H1 (cell line): ENCODE measurements around the gene EEF1G. TPM values are rescaled to one million over a fixed set of nuclear protein-coding genes. Genes with fewer than 3 reads are reported as not detected.
A peak's percentile ranks its signal among the peaks of the same experiment; 100 is the strongest.

Experiments used
- CTCF ChIA-PET: fragments of 300-600 bp; sonication (Branson Sonifier 250); formaldehyde crosslinking; loops from one replicate; lab custom pipeline; 2021; ENCODE audit not compliant: partially characterized antibody; lab: Charles Lee
- POLR2A ChIA-PET: fragments of 300-600 bp; sonication (Branson Sonifier 250); formaldehyde crosslinking; loops from one replicate; lab custom pipeline; 2021; ENCODE audit warnings: inconsistent platforms; ENCODE audit not compliant: partially characterized antibody; lab: Charles Lee
- DNase-seq, 2 experiments: peaks; one replicate each; pipeline versions ENCODE4 v3.0.0 to v3.0.0-alpha.2; 2010 to 2022; ENCODE audit warnings: low spot score in 2 of 2, low read depth in 1 of 2, mixed read lengths in 1 of 2
- FAIRE-seq: peaks from 2 replicates; lab custom pipeline; 2011; peaks lifted over from hg19 to GRCh38; lab: Jason Lieb, UNC
- H2AFZ ChIP-seq: 2 replicates; pipeline ENCODE4 v1.8.1; 2012; ENCODE audit warnings: low read length, inconsistent platforms
- H2AK5ac ChIP-seq: 2 replicates; pipeline ENCODE4 v1.6.1; 2013; ENCODE audit warnings: low read depth, low read length
- H2BK120ac ChIP-seq: replicated peaks from 2 replicates; pipeline ENCODE3; 2013; ENCODE audit warnings: low read depth, low read length, inconsistent platforms
- H2BK12ac ChIP-seq: 2 replicates; pipeline ENCODE4 v1.6.1; 2013; ENCODE audit warnings: low read depth, low read length
- H2BK15ac ChIP-seq: 2 replicates; pipeline ENCODE4 v1.6.1; 2013; ENCODE audit warnings: low read length
- H2BK20ac ChIP-seq: 2 replicates; pipeline ENCODE4 v1.6.1; 2013; ENCODE audit warnings: low read length
- H2BK5ac ChIP-seq: 2 replicates; pipeline ENCODE4 v1.6.1; 2013; ENCODE audit warnings: low read depth, low read length
- H3K14ac ChIP-seq: 2 replicates; pipeline ENCODE4 v1.6.1; 2013; ENCODE audit warnings: inconsistent platforms; ENCODE audit not compliant: insufficient read length
- H3K18ac ChIP-seq: 2 replicates; pipeline ENCODE4 v1.6.1; 2013; ENCODE audit warnings: low read length; ENCODE audit errors: extremely low read depth
- H3K23ac ChIP-seq: 2 replicates; pipeline ENCODE4 v1.6.1; 2013; ENCODE audit warnings: inconsistent platforms; ENCODE audit not compliant: insufficient read length
- H3K23me2 ChIP-seq: 2 replicates; pipeline ENCODE4 v1.6.1; 2013; ENCODE audit warnings: low read depth, low read length
- H3K27ac ChIP-seq: 2 replicates; pipeline ENCODE4 v1.6.1; 2011; ENCODE audit warnings: low read depth, low read length, inconsistent platforms
- H3K27me3 ChIP-seq, 4 experiments: replicated peaks in 1 of 4; 1 replicate in 1 of 4; 2 replicates in 3 of 4; pipeline versions ENCODE4 v1.6.1 to v1.8.1; 2011 to 2013; ENCODE audit warnings: low read length in 3 of 4, mild to moderate bottlenecking in 3 of 4, inconsistent platforms in 2 of 4, mixed read lengths in 2 of 4, moderate library complexity in 1 of 4; ENCODE audit not compliant: control insufficient read depth in 3 of 4, insufficient read depth in 3 of 4; ENCODE audit errors: extremely low read depth in 1 of 4
- H3K36me3 ChIP-seq, 4 experiments: 2 replicates each; pipeline versions ENCODE4 v1.6.1 to v1.8.1; 2011 to 2013; ENCODE audit warnings: mild to moderate bottlenecking in 4 of 4, low read length in 3 of 4, moderate library complexity in 2 of 4, control low read depth in 1 of 4, inconsistent platforms in 1 of 4; ENCODE audit not compliant: insufficient read depth in 4 of 4, control insufficient read depth in 2 of 4
- H3K4ac ChIP-seq: replicated peaks from 2 replicates; pipeline ENCODE3; 2013; ENCODE audit warnings: low read length, low read depth, mixed read lengths, inconsistent platforms; ENCODE audit not compliant: insufficient read length
- H3K4me1 ChIP-seq, 4 experiments: replicated peaks in 1 of 4; 1 replicate in 1 of 4; 2 replicates in 3 of 4; pipeline versions ENCODE4 v1.6.1 to v1.8.1; 2011 to 2013; ENCODE audit warnings: low read length in 3 of 4, inconsistent platforms in 2 of 4, mixed read lengths in 1 of 4; ENCODE audit not compliant: insufficient read depth in 4 of 4, control insufficient read depth in 3 of 4
- H3K4me2 ChIP-seq, 2 experiments: 2 replicates each; pipeline versions ENCODE4 v1.6.1 to v1.8.1; 2011 to 2013; ENCODE audit warnings: low read depth in 2 of 2, low read length in 2 of 2, control low read depth in 1 of 2, inconsistent platforms in 1 of 2, mild to moderate bottlenecking in 1 of 2; ENCODE audit not compliant: insufficient read depth in 1 of 2
- H3K4me3 ChIP-seq, 4 experiments: fragments of 200-600, 300-600 bp in 1 of 4; sonication (generic), shearing (Covaris generic), sonication (Bioruptor Twin) in 1 of 4; 2 replicates each; pipeline versions ENCODE4 v1.5.1 to v1.8.1; 2011 to 2016; ENCODE audit warnings: low read length in 4 of 4, low read depth in 3 of 4, control low read depth in 2 of 4, inconsistent platforms in 2 of 4, mild to moderate bottlenecking in 2 of 4, mixed read lengths in 1 of 4, moderate library complexity in 1 of 4; ENCODE audit not compliant: insufficient read depth in 2 of 4; ENCODE audit errors: extremely low read depth in 1 of 4
- H3K56ac ChIP-seq: replicated peaks from 2 replicates; pipeline ENCODE3; 2013; ENCODE audit warnings: low read depth, mild to moderate bottlenecking, mixed read lengths, low read length, inconsistent platforms; ENCODE audit not compliant: insufficient read length
- H3K79me1 ChIP-seq: 2 replicates; pipeline ENCODE4 v1.6.1; 2013; ENCODE audit warnings: low read depth, low read length, control low read depth
- H3K79me2 ChIP-seq, 2 experiments: 2 replicates each; pipeline versions ENCODE4 v1.6.1 to v1.8.1; 2012 to 2013; ENCODE audit warnings: low read length in 2 of 2, mild to moderate bottlenecking in 2 of 2, inconsistent platforms in 1 of 2; ENCODE audit not compliant: insufficient read depth in 2 of 2, control insufficient read depth in 1 of 2
- H3K9ac ChIP-seq, 4 experiments: replicated peaks in 1 of 4; 1 replicate in 1 of 4; 2 replicates in 3 of 4; pipeline versions ENCODE4 v1.6.1 to v1.8.1; 2011 to 2013; ENCODE audit warnings: low read depth in 3 of 4, low read length in 3 of 4, control low read depth in 2 of 4, mild to moderate bottlenecking in 2 of 4, moderate library complexity in 2 of 4, inconsistent platforms in 1 of 4; ENCODE audit errors: extremely low read depth in 1 of 4
- H3K9me3 ChIP-seq, 2 experiments: 2 replicates each; pipeline versions ENCODE4 v1.6.1 to v1.8.1; 2012 to 2013; ENCODE audit warnings: mild to moderate bottlenecking in 2 of 2, moderate library complexity in 2 of 2, control low read depth in 1 of 2, inconsistent platforms in 1 of 2, low read depth in 1 of 2, low read length in 1 of 2, mixed read lengths in 1 of 2; ENCODE audit not compliant: insufficient read depth in 2 of 2
- H4K20me1 ChIP-seq, 2 experiments: replicated peaks in 1 of 2; 2 replicates each; pipeline versions ENCODE3 to v1.8.1; 2011 to 2013; ENCODE audit warnings: inconsistent platforms in 2 of 2, low read length in 2 of 2, mild to moderate bottlenecking in 1 of 2; ENCODE audit not compliant: insufficient read depth in 2 of 2, control insufficient read depth in 1 of 2
- H4K5ac ChIP-seq: 2 replicates; pipeline ENCODE4 v1.6.1; 2013; ENCODE audit warnings: low read length, low read depth, mixed read lengths, inconsistent platforms; ENCODE audit not compliant: insufficient read length
- H4K8ac ChIP-seq: 2 replicates; pipeline ENCODE4 v1.8.0; 2013; ENCODE audit warnings: mild to moderate bottlenecking, moderate library complexity, low read length, inconsistent platforms; ENCODE audit not compliant: insufficient read depth; ENCODE audit errors: extremely low read depth
- H4K91ac ChIP-seq: replicated peaks from 2 replicates; pipeline ENCODE3; 2013; ENCODE audit warnings: low read length, mixed read lengths, inconsistent platforms; ENCODE audit not compliant: insufficient read length
- BACH1 ChIP-seq: IDR thresholded peaks from 2 replicates; pipeline ENCODE4 v1.6.1; 2012; ENCODE audit warnings: low read length, improper control_type of control experiment
- CREB1 ChIP-seq: IDR thresholded peaks from 2 replicates; pipeline ENCODE4 v1.6.1; 2012; ENCODE audit warnings: inconsistent platforms
- CTBP2 ChIP-seq: IDR thresholded peaks from 2 replicates; pipeline ENCODE4 v1.7.0; 2011; ENCODE audit warnings: borderline replicate concordance, mild to moderate bottlenecking, moderate library complexity, mixed read lengths, low read length; ENCODE audit not compliant: insufficient read depth, insufficient read length
- GABPA ChIP-seq: IDR thresholded peaks from 2 replicates; pipeline ENCODE4 v1.6.1; 2011; ENCODE audit warnings: mild to moderate bottlenecking, low read length, moderate library complexity, borderline replicate concordance; ENCODE audit not compliant: insufficient read depth
- KDM5A ChIP-seq: fragments of 200-600 bp; IDR thresholded peaks from 2 replicates; pipeline ENCODE4 v1.7.1; 2012; ENCODE audit warnings: mild to moderate bottlenecking, low read length, inconsistent platforms, mixed read lengths
- MAFK ChIP-seq: IDR thresholded peaks from 2 replicates; pipeline ENCODE4 v1.6.1; 2012; ENCODE audit warnings: low read depth, mild to moderate bottlenecking, improper control_type of control experiment, low read length
- MAX ChIP-seq: IDR thresholded peaks from 2 replicates; pipeline ENCODE4 v1.6.1; 2012; ENCODE audit warnings: inconsistent platforms
- PHF8 ChIP-seq: fragments of 200-600 bp; sonication (generic); conservative IDR thresholded peaks from 2 replicates; pipeline ENCODE4 v1.7.1; 2012; ENCODE audit warnings: low read depth, mild to moderate bottlenecking, inconsistent platforms, low read length, moderate library complexity
- RAD21 ChIP-seq, 2 experiments: IDR thresholded peaks in 1 of 2; conservative IDR thresholded peaks in 1 of 2; 2 replicates each; pipeline ENCODE4 v1.6.1; 2011; ENCODE audit warnings: low read depth in 2 of 2, low read length in 2 of 2, improper control_type of control experiment in 1 of 2, inconsistent platforms in 1 of 2, mild to moderate bottlenecking in 1 of 2, moderate library complexity in 1 of 2
- SP2 ChIP-seq: IDR thresholded peaks from 2 replicates; pipeline ENCODE4 v1.6.1; 2012; ENCODE audit warnings: mild to moderate bottlenecking, low read length, inconsistent platforms
- SUZ12 ChIP-seq: fragments of 200-600 bp; sonication (generic); IDR thresholded peaks from 2 replicates; pipeline ENCODE4 v1.6.1; 2012; ENCODE audit warnings: mild to moderate bottlenecking, inconsistent platforms, low read length, moderate library complexity, mixed read lengths
- TAF1 ChIP-seq: IDR thresholded peaks from 2 replicates; pipeline ENCODE4 v1.6.1; 2011; ENCODE audit warnings: mild to moderate bottlenecking, low read depth, low read length
- TCF12 ChIP-seq: IDR thresholded peaks from 2 replicates; pipeline ENCODE4 v1.6.1; 2011; ENCODE audit warnings: low read depth, mild to moderate bottlenecking, low read length
- TEAD4 ChIP-seq: IDR thresholded peaks from 2 replicates; pipeline ENCODE4 v1.6.1; 2012; ENCODE audit warnings: low read depth, low read length, inconsistent platforms, mixed read lengths
- WGBS, 2 experiments: shearing (Covaris generic) in 1 of 2; methylation state at CpG; one replicate each; pipeline versions ENCODE4 v1.1.6 to v1.1.7; 2013 to 2015; ENCODE audit warnings: low lambda C conversion rate in 2 of 2, mixed read lengths in 2 of 2, inconsistent platforms in 1 of 2, low coverage in 1 of 2, missing lambda C conversion rate in 1 of 2; ENCODE audit not compliant: insufficient replicate concordance in 2 of 2, insufficient coverage in 1 of 2, insufficient read length in 1 of 2; ENCODE audit errors: extremely low coverage in 1 of 2, missing lambda C conversion rate in 1 of 2; 5-methylcytosine and 5-hydroxymethylcytosine counted together
- polyA plus RNA-seq, 7 experiments: library from polyadenylated mRNA; depleted of rRNA in 3 of 7; stranded (reverse) in 5 of 7; unstranded in 2 of 7; fragments of >200 nt in 5 of 7; fragments of 200-250 nt in 2 of 7; gene quantifications; 1 replicate in 5 of 7; 2 replicates in 1 of 7; 4 replicates in 1 of 7; pipeline versions ENCODE4 v1.2.1 to v1.2.3, GENCODE V29; 2011 to 2013; ENCODE audit warnings: missing spikeins in 2 of 7, mixed read lengths in 2 of 7
- total RNA-seq: library from RNA; stranded (reverse); fragmentation: NEBNext Ultra II Directional; extraction: Animal tissue kit (Norgen Biotek cat#: 25700); gene quantifications from 2 replicates; pipeline ENCODE4 v1.2.1, GENCODE V29; 2021

EEF1G gene
- total and polyA plus RNA-seq, 2 of the 8 experiments (the other 6 are each of a cell fraction or from before 2014, with no cell fraction given) = 1,627 to 1,996 TPM

GRCh38 chr11:62592989-62593421, 19.3 kb upstream of the EEF1G start:
- no peak overlapping the region for H3K27ac ChIP-seq
- no peak overlapping the region for H2BK5ac ChIP-seq
- peaks cover 4 to 5% of the 10 kb centered on the region in 2 experiments for H4K20me1 ChIP-seq
- H2BK120ac ChIP-seq = no peak overlapping the region
- FAIRE-seq (no peak), DNase-seq (no peak)
- H2BK20ac ChIP-seq = no peak overlapping the region
- peaks cover 0 to 17% of the 10 kb centered on the region in 2 experiments; a peak in 2 of 4 replicates for H3K79me2 ChIP-seq
- no peak overlapping the region for H3K56ac ChIP-seq
- no peaks in the 10 kb centered on the region for H3K27me3 ChIP-seq
- no peaks in the 10 kb centered on the region for H3K79me1 ChIP-seq
- no peak overlapping the region for H3K14ac ChIP-seq
- H2AK5ac ChIP-seq = no peak overlapping the region
- H3K4me2 ChIP-seq = peak overlapping the region in 1 of 2 experiments; percentile 87; a peak in 1 of 4 replicates
- no peak overlapping the region for H3K18ac ChIP-seq
- 96% methylated on average over 8 of the region's 8 CpGs; no CpG with 5 or more reads in 1 of the 2 experiments for WGBS, 2 experiments
- POLR2A ChIA-PET = interaction anchor here (1.1 to 12.3 kb wide), 14 partner anchors 8 to 165 kb away, joined by 3 to 235 read pairs (median 48); partner anchors contain the start of genes B3GAT3, BSCL2, C11orf98 and CSKMT
- H2BK12ac ChIP-seq = no peak overlapping the region
- CTCF ChIA-PET = interaction anchor here (0.6 to 7.2 kb wide), 17 partner anchors 8 to 200 kb away, joined by 3 to 97 read pairs (median 4); partner anchors contain the start of genes EML3, GANAB, MTA2 and ROM1
- H3K9ac ChIP-seq = no peak overlapping the region
- H2BK15ac ChIP-seq = no peak overlapping the region
- no peak overlapping the region for H2AFZ ChIP-seq
- H4K8ac ChIP-seq = no peak overlapping the region
- H4K5ac ChIP-seq = no peak overlapping the region
- H3K9me3 ChIP-seq = no peaks in the 10 kb centered on the region
- no peak overlapping the region for H3K23ac ChIP-seq
- H3K23me2 ChIP-seq = peaks cover 6% of the 10 kb centered on the region
- no peak overlapping the region for H4K91ac ChIP-seq
- peaks cover 0 to 3% (median under 1%) of the 10 kb centered on the region in 4 experiments; a peak in 5 of 7 replicates for H3K4me1 ChIP-seq
- H3K36me3 ChIP-seq = peaks cover 31 to 51% (median 33%) of the 10 kb centered on the region in 4 experiments
- H3K4me3 ChIP-seq = no peak overlapping the region
- H3K4ac ChIP-seq = no peak overlapping the region
- TF ChIP-seq GABPA (no peak), SUZ12 (no peak), BACH1 (no peak), TCF12 (no peak), CTBP2 (no peak), TAF1 (no peak), CREB1 (no peak), SP2 (no peak), MAFK (no peak), PHF8 (no peak), KDM5A (no peak), RAD21 (IDR thresholded peaks at IDR 0.05 in 1 of 2, conservative IDR thresholded peaks at IDR 0.05 in 1 of 2; ENCODE audit: low read depth in 2 of 2, low read length in 2 of 2) (no peak), TEAD4 (no peak), MAX (no peak)
